HL-60 (cell line): ENCODE results near the gene NDUFC2.

Source experiments
- CTCF ChIP-seq: IDR thresholded peaks from one replicate; pipeline ENCODE4 v1.5.1; 2011; ENCODE audit warnings: low read length, control low read depth, inconsistent platforms; ENCODE audit not compliant: insufficient read depth
- GABPA ChIP-seq: IDR thresholded peaks from 2 replicates; pipeline ENCODE4 v1.6.1; 2012; ENCODE audit warnings: low read depth
- POLR2AphosphoS5 ChIP-seq: IDR thresholded peaks from 2 replicates; pipeline ENCODE4 v1.6.1; 2012; ENCODE audit warnings: low read depth
- SPI1 ChIP-seq: IDR thresholded peaks from 2 replicates; pipeline ENCODE4 v1.6.1; 2012; ENCODE audit warnings: low read depth, mild to moderate bottlenecking, borderline replicate concordance

GRCh38 chr11:78037056-78037455 lies 42.6 kb downstream of the NDUFC2 start:
- TF ChIP-seq CTCF (no peak), POLR2AphosphoS5 (no peak), SPI1 (no peak), GABPA (no peak)
